GM18499 (cell line): ENCODE results near the gene HIF3A.
"Not testable (repeated sequence)": the region's sequence is repeated elsewhere in the genome, so short reads cannot be mapped to it uniquely, and the experiment has no call there.

Source experiments
- ATAC-seq: cut with Tn5 transposase; IDR thresholded peaks from one replicate; pipeline ENCODE4 v1.9.1; 2021; ENCODE audit warnings: moderate number of reproducible peaks; ENCODE audit not compliant: insufficient read depth, unreplicated experiment

Gene HIF3A

DNA sequence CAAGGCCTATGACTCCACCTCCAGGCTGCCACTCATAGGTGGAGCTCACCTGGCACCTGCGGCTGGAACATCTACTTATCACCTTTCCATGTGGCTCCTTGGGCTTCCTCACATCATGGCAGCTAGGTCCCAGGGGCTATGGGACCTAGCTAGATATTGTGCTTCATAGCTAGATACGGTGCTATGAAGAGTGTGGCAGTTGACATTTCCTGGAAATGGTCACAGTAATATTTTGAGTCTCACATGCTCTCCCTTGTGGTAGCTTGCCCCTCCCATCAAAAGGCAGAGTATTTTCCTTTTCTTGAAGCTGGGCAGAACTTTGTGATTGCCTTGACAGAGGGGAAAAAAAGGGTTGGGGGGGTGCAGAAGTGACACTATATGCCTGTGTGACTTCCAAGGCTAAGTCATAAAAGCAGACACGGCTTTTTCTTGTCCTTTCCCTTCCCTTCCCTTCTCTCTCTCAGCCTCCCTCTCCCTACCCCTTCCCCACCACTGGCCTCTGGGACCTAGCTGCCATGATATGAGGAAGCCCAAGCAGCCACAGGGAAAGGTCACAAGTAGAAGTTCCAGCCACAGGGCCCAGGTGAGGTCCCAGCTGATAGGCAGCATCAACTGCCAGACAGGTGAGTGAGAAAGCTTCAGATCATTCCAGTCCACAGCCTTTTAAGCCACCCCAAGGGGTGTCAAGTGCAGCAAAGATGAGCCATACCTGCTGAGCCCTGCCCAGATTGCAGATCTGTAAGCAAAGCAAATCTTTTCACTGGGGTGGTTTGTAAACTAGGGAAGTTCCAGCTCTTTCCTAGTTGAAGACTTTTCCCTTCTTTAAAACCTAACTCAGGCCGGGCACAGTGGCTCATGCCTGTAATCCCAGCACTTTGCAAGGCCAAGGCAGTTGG lies 6.9 kb upstream of the HIF3A start:
- no peak for ATAC-seq

DNA sequence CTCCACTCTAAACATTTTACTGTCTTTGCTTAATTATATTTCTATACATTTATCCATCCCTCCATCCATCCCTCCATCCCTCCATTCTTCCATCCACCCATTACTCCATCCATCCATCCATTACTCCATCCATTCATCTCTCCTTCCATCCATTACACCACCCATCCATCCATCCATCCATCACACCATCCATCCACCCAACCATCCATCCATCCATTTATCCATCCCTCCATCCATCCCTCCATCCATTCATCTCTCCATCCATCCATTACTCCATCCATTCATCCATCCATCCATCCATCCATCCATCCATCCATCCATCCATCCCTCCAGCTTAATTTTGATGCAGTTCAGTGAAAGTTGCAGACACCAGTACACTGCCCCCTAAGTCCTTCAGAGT lies 5.0 kb upstream of the HIF3A start:
- no peak for ATAC-seq

DNA sequence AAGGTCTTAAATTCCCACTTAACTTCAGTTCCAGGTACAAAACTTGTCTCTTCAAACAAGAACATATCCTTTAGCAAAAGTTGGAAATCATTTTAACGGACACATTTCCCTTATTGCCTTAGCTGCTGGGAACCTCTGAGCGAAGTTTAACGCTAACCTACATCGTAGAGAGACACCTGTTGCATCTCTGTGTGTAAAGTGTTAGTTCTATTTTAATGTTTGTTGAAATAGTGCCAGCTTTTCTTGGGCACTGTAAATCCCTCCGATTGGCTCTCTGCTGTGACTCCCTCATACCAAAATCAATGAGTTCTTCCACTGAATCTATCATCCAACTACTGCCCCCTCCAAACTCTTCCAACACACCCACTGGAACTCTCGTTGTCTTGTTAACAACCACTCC lies 2.3 kb upstream of the HIF3A start:
- ATAC-seq = no peak

DNA sequence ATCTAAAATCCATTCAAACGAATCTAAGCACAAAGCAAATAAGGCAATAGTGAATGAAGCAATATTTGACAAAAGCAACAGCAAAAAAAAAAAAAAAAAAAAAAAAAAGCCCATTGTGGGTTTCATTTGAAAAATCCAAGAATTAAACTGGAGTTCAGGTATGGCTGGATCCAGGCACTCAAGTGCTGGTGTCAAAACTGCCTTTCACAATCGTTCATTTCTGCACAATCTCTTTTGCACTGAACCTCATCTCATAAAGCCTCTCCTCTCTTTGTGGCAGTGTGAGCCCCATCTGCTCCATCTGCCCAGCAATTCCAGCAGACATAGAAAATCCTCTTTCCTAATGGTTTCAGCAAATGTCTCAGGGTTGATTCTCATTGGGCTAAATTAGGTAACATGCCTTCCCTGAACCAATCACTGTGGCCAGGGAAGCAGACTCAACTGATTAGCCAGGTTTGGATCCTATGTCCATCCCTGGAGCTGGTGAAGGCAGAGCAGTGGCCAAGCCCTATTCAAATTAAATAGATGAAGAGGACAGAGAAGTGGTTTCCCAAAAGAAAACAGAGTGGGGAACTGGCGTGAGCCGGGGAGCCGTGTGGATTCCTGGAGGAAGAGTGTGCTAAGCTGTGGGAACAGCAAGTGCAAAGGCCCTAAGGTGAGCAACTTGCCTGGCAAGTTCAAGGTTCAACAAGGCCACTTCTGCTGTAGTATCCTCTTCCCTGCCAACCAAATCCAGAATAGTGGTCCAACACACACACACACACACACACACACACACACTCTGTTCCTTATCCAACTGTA lies 1.2 kb upstream of the HIF3A start:
- ATAC-seq = no peak

DNA sequence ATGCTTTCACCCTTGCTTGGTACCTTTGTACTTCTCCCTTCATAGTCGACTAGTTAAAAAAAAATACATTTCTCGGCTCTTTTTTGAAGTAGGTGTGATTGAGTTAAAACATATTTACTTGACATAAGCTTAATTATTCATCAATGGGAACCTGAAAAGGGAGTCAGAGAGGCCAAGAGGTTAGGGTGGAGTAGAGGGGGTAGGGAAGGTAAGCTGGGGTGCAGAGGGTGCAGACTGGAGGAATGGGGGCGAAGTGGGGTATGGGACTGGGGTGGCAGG lies 701 bp upstream of the HIF3A start:
- no peak for ATAC-seq

DNA sequence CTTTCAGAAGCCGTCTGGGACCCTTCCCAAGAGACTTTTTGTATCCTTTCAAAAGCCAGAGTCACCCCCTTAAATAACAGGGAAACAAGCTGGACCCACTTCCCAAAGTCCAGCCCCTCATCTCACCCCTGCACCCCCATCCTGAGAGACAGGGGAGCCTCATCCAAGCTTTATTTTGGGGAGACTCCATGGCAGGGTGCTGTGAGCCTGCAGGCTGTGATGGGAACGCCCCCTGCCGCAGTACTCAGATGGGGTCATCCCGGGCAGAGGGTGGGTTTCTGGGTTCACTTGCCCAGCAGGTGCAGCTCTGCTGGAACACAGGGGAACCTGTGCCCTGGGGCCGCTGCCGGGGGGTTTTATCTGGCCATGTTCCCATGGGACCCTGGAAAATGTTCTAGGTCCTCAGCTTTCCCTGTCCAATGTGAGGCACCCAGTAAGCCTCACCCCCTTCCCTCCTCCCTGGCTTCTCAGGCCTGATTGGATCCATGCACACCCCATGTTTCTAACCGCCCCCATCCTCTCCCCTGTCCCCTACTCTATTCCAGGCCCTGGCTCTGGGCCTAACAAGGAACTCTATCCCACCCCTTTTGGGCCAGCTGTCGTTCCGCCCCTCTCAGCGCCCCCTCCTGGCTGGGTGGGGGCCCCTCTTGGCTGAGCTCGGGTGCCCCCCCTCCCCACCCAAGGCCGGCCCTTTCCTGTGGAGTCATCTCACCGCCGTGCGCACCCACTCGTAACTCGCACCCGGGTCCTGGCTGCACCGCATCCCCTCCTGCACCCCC lies 1.0 kb downstream of the HIF3A start:
- ATAC-seq = no peak

DNA sequence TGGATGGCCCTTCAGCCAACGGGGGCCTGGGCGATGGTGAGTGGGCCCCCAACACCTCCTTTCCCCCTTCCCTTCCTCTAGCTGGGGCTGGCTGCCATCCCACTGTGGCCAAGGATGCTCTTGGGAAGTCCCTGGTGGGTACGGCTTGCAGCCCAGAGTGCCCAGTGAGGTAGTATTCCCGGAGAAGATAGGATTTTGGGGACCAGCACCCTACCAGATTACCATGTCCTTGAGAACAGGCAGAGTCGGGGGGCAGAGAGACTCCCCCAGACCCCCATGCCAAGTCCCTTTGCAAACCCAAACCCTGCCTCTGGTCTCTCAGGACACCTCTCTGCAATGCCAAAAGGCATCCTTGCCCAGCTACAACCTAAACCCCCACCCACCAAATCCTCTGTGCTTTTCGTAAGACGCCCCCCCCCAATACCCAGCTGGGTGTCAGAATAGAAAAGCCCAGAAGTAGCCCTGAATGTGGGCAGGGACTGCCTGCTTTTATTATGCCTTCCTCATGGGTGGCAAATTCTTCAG lies 1.7 kb downstream of the HIF3A start:
- no peak for ATAC-seq

DNA sequence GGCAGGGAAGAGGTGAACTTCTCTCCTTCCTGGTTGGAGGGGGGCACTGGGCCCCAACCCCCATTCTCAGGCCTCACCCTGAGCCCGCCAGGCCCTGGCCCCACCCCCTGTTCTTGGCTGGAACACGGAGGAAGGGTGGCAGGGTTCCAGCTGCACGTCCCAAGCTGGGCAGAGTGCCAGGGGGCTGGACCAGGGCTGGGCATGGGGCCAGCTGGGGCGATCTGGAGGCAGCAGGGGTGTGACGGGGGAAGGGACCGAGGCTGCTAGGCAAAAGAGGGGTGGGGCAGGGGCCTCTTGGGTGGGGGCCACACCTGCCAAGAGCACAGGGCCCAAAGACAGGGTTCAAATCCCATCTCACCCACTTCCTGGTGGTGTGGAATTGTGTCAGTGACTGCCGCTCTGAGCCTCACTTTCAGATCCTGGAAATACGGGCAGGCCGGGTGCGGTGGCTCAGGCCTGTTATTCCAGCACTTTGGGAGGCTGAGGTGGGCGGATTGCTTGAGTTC lies 2.2 kb downstream of the HIF3A start:
- no peak for ATAC-seq

DNA sequence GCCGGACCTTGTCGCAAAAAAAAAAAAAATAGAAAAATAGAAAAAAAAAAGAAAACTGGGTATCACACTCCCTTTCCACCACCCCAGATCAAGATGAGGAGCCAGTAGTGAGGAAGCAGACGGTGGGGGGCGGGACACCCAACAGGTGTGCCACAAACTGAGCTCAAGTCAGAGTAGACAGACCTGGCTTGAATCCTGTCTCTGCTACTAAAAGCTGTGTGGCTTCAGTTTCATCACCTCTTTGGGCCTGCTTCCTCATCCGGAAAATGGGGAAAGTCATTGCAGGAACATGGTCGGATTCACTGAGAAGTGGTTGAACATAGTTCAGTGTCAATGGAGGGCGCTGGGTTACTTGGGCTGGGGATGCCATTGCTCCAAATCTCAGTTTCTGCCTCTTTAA lies 2.9 kb downstream of the HIF3A start:
- no peak for ATAC-seq

DNA sequence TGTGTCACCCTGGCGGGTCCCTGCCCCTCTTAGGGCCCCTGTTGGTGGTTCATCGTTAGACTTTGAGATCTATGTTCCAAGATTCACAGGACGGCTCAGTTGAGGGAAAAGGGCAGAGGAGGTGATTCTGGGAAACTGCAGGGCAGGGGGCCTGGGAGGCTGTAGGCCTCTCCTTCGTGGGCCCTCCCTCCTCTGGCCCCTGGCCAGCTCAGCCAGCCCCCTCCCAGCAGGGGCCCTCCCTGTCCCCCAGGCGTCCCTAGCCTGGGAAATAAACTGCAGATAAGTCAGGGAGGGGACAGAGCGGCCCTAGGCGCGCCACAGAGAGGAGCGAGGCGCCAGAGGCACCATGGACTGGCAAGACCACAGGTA lies 6.5 kb downstream of the HIF3A start:
- ATAC-seq = no peak

DNA sequence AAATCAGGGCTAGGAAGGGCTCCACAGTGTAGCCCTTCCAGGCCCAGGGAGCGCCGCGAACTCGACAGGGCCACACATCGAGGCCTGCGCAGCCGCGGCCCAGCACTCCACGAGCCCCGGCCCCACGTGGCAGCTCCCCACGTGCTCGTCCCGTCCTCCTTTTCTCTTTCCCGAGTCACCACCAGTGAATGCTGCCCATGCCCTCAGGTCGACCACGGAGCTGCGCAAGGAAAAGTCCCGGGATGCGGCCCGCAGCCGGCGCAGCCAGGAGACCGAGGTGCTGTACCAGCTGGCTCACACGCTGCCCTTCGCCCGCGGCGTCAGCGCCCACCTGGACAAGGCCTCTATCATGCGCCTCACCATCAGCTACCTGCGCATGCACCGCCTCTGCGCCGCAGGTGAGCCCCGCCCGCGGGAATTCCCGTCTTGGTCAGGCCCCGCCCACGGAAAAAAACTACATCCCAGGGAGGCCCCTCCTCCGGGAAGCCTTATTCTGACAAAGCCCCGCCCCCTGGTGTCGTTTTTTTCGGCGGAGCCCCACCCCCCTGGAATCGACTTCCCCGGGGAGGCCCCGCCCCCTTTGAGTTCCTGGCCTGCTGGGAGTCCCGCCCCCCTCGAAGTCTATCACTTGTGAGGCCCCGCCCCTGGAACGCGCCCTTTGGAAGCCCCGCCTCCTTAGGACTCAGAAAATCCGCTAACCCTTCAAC lies 7.0 kb downstream of the HIF3A start:
- ATAC-seq = no peak

DNA sequence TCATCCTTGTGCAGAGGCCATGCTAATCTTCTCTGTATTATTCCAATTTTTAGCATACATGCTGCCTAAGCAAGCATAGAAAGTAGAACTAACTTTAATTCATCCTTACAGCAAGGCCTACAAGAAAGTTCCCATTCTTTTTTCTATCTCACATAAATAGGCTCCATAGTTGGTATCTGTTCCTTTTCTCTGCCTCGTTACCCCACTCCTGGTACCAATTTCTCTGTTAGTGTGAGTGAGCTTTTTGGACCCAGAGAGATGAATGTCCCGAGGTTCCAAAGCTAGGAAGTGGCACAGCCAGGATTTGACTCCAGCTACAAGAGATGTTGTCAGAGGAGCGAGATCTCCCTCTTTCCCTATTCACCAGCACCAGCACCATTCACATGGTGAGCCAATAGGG lies 9.7 kb downstream of the HIF3A start:
- ATAC-seq = no peak

DNA sequence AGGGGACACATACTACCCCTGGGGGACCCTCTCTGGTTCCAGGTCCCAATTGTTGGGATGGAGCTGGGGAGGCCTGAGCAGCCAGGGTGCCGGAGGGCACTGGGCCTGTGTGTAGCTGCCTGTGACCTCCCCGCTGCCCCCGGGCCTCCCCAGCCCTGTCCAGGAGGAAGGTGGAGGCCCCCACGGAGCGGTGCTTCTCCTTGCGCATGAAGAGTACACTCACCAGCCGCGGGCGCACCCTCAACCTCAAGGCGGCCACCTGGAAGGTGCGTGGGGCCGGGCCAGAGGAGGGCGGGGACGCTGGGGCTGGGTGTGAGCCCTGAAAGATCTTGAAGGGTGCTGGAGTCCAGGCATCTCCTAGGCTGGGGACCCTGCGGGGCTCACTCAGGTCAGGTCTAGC lies 11.7 kb downstream of the HIF3A start:
- no peak for ATAC-seq

DNA sequence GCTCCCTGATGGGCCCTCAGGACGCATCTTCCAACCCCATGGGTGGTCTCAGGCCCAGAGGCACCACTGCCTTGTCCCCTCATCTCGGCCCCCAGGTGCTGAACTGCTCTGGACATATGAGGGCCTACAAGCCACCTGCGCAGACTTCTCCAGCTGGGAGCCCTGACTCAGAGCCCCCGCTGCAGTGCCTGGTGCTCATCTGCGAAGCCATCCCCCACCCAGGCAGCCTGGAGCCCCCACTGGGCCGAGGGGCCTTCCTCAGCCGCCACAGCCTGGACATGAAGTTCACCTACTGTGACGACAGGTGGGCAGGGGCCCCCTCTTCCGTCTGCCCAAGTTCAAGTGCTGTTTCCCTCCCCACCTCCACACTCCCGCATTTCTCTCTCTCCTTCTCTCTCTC lies 12.2 kb downstream of the HIF3A start:
- ATAC-seq = no peak

DNA sequence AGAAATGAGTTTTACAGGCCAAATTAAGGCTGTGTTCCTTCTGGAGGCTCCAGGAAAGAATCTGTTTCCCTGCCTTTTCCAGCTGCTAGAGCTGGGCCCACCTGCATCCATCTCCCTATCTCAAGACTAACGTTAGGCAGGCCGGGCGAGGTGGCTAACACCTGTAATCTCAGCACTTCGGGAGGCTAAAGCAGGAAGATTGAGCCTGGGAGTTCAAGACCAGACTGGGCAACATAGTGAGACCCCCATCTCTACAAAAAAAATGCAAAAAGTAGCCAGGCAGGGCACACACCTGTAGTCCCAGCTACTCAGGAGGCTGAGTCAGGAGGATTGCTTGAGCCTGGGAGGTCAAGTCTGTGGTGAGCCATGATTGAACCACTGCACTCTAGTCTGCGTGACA lies 14.6 kb downstream of the HIF3A start:
- ATAC-seq = no peak

DNA sequence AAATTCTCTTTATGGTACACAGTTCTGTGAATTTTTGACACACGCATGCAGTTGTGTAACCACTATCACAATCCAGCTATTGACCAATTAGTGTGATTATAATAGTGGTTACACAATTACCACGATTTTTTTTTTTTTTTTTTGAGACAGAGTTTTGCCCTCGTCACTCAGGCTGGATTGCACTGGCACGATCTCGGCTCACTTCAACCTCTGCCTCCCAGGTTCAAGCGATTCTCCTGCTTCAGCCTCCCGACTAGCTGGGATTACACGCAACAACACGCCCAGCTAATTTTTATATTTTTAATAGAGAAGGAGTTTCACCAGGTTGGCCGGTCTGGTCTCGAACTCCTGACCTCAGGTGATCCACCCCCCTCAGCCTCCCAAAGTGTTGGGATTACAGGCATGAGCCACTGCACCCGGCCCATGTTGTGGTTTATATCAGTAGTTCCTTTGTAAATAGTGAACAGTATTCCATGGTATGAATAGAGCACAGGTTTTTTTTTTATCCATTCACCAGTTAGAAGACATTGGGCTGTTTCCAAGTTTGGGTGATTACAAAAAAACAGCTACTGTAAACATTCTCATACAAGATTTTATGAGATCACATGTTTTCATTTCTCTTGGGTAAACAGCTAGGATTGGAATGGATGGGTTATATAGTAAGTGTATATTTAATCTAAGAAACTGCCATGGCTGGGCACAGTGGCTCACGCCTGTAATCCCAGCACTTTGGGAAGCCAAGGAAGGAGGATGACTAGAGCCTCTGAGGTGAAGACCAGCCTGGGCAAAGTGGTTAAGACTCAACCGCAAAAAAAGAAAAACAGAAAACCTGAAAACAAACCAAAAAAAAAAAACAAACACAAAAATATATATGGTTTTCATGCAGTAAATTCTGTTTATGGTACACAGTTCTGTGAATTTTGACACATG lies 17.0 kb downstream of the HIF3A start:
- not testable (repeated sequence) for ATAC-seq

DNA sequence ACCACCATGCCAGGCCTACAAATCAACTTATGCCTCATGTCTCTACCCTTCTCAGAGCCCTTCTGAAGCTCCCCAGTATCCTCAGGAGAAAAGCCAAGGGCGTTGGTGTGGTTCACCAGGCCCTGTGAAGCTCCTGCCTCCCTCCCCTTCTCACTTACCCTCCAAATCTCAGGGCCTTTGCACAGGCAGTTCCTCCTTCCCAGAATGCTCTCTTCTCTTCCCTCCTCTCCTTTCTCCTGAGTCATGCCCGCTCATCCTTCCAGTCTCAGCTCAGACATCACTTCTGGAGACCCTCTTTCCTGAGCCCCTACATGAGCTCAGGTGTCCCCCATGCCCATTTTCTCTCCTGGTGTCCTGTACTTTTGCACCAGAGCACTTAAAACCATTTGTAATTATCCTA lies 20.5 kb downstream of the HIF3A start:
- ATAC-seq = no peak

DNA sequence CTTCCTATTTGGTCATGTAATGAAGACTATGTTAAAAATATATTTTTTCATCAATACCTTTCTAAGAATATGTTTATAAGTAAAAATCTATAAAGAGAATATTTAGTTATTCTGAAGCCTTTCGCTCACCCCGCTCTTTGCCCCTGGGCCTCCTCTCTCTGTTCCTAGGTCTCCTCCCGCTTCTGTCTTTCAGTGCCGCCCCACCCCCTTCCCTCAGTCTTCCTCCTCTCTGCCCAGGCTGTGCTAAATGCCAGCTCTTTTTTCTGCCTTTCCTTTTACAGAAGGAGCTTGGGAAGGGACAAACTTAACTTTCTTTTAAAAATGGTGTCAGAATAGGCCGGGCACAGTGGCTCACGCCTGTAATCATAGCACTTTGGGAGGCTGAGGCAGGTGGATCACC lies 22.8 kb downstream of the HIF3A start:
- no peak for ATAC-seq

DNA sequence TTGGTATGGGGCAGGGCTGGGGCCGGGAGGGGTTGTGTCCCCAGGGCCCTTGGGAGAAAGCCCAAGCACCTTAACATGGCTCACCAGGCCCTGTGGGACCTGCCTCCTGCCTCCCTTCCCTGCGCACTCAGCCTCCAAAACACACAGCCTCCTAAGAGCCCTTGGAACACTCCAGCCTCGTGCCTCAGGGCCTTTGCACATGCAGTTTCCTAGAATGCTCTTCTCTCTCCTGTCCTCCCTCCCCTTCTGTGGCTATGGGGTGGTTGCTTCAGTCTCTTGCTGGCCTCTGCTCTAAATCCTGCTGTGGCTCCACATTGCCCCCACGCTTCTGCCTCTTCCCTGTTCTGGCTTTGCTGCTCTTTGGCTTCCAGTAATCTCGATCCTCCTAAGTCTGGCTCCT lies 23.7 kb downstream of the HIF3A start:
- ATAC-seq = no peak
